GM19043 (cell line): Measurements from ENCODE around the gene PLXNB3.
"Not testable (repeated sequence)": the region's sequence is repeated elsewhere in the genome, so short reads cannot be mapped to it uniquely, and the experiment has no call there.

ENCODE experiments used
- ATAC-seq: cut with Tn5 transposase; IDR thresholded peaks from one replicate; pipeline ENCODE4 v1.9.1; 2021; ENCODE audit warnings: low read depth; ENCODE audit not compliant: unreplicated experiment

Gene PLXNB3

GRCh38 chrX:153806999-153807575, 43.0 kb downstream of the PLXNB3 start:
- ATAC-seq, result no peak

GRCh38 chrX:153807976-153808375, 43.9 kb downstream of the PLXNB3 start:
- no peak for ATAC-seq

DNA sequence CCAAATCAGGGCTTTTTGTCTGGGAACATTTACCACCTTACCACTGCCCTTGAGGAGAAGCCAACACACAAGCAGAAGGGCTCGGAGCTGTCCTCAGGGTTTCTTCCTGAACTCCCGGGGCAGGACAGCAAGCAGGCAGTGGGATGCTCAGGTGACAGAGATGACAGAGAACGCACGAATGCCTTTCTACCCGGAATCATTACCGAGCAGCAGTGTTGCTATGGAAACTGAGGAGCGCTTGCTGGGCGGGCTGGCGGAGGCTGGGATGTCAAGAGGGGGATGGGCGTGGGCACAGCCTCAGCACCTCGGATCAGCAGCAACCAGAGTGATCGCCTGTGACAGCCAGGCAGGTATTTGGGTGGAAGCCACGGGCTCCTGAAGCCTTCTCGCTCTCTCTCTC, 48.2 kb downstream of the PLXNB3 start:
- no peak for ATAC-seq

- no peak for ATAC-seq
Observed at GRCh38 chrX:153813161-153813560, 49.1 kb downstream of the PLXNB3 start.

DNA sequence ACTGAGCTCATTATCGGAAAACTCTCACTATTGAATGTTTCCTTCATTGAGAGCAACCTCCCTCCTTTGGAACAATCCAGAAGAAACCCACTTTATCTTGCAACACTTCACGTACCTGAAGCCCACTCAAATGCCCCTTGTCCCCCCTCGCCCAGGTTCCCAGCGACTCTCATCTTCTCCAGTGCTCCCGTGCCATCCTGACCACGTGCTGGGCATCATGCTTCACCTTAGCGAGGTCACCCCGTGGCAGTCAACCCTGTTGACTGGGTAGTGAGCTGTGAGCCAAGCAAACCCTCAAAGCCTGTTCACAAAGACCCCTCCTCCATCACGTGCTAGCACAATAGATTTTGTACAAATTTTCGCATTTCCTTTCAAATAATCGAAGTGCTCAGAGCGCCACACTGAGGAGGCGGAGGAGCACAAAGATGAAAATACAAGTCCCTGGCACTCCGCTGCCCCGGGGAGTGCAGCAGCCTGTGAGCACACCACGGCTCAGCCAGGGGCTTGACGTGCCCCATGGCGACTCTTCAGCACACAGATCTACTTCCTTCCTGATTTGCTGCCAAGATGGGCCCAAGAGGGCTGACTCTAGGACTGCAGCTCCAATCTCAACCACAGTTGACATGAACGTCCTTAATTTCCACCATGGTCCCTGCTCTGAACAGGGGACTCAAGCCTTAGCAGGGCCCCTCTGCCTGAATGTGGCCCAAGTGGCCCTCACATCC, 50.7 kb downstream of the PLXNB3 start:
- ATAC-seq, result no peak

DNA sequence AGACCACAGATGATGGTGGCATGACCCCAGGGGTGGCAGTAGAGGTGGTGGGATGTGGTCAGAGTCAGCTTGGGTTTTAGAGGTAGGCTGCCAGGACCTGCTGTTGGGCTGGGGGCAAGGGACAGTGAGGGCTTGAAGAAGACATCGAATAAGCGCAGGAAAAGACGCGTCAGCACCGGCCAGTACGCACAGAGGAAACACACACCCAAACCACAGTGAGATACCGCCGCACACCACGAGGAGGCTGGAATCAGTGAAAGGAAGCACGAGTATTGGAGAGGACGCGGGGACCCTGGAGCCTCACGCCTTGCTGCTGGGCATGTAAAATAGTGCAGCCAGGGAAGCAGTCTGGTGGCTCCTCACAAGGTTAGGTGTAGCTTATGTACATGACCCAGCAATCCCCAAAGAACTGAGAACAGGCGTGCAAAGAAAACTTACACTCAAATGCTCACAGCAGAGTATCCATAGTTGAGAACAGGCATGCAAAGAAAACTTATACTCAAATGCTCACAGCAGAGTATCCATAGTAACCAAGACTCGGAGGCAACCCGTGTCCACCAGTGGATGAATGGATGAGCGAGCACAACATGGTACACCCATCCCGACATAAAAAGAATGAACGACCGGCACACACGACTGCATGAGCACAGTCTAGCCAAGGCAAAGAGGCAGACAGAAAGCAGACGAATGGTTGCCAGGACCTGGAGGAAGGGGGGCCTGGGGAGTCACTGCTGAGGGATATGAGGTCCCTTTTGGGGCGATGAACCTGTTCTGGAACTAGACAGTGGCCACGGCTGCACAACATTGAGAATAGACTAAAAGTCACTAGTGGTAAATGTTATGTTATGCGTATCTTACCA, 53.0 kb downstream of the PLXNB3 start:
- ATAC-seq, result no peak

DNA sequence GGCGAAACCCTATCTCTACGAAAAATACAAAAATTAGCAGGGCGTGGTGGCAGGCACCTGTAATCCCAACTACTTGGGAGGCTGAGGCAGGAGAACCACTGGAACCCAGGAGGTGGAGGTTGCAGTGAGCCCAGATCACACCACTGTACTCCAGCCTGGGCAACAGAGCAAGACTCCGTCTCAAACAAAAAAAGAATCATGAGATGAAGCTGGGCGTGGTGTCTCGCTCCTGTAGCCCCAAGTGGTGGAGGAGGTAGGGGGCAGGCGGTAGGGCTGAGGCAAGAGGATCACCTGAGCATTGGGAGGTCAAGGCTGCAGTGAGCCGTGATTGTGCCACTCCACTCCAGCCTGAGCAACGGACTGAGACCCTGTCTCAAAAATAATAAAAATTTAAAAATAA, 54.0 kb downstream of the PLXNB3 start:
- ATAC-seq, result not testable (repeated sequence)

DNA sequence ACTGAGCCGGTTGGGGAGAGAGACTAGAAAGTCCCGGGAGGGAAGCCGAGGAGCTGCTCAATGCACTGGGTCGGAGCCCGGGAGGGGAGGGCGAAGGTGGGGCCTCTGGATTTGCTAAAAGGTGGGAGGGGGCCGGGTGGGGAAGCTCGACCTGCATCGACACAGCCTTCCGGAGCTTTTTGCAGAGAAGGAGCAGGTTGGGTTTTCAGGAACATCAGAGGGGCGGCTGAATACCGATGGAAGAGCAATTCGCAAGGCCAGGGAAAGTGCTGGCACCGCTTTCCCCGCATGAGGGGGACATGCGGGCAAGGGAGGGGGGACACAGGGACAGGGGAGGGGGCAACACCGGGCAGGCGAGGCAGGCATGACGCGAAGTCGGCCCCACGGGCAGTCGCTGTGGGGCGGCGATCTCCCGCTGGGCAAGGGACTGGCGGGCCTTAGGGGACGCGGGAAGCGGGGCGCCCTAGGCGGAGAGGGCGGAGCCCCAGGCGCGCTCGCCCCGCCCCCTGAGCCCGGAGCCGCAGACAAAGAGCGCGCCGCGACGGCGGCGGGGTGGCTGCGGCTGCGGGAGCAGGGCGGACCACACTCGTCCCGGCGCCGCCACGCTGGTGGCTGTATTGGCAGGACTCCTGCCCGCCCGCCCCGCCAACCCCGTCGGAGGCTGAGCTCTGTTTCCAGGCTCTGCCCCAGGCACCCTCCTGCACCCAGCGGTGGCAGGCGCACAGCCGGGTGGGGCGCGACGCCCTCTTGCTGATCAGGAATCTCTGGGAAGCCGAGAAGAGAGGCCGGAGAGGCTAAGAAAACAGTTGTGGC, 54.7 kb downstream of the PLXNB3 start:
- no peak for ATAC-seq

DNA sequence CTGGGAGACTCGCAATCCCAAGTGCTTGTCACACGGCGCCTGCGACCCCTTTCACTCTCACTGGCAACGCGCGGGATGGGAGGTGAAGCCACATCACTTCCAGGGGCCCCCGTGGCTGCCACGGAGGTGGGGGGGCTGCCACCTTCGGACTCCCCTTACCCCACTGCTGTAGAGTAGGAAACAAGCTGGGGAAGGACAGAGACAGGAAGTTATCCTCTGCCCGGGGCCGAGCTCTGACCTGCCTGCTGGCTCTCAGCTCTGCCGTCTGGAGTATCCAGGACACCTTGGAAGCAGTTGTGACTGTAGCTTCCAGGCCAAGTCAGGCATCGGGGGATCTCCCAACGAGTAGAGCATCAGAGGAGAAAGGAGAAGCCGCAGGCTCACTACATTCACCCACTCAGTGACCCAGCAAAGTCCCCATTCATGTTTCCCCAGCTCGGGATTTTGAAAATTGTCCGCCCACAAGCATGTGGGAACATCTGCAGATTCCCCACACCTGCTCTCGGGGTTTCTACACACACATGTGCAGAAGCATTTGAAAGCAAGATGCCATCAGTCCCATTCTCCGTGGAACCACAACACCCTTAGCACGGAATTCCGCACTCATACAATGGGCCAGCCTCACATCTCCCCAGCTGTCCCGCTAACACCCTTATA, 55.5 kb downstream of the PLXNB3 start:
- ATAC-seq, result no peak

GRCh38 chrX:153820601-153821000, 56.6 kb downstream of the PLXNB3 start:
- no peak for ATAC-seq

- ATAC-seq, result no peak
Observed at GRCh38 chrX:153821066-153821465, 57.0 kb downstream of the PLXNB3 start.

DNA sequence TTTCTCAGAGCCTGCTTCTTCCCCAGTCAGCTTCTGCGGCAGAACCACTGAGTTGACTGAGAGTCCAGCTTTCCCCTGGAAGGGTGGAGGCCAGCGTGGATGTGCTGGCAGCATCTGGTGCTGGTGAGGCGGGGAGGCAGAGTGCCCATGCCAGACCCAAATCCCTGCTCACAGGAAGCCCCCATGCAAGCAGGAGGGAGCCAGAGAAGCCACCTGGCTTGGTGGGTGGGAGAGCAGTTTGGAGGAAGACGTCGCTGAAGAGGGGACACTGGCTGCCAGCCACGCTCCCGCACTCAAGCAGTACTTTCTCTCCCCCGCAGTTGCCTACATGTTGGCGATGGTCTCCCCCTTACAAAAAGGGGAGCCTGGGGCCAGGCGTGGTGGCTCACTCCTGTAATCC, 60.3 kb downstream of the PLXNB3 start:
- no peak for ATAC-seq

GRCh38 chrX:153825042-153825441, 61.0 kb downstream of the PLXNB3 start:
- no peak for ATAC-seq
